ENCODE measurements around the gene SBF2.

SBF2 gene

DNA sequence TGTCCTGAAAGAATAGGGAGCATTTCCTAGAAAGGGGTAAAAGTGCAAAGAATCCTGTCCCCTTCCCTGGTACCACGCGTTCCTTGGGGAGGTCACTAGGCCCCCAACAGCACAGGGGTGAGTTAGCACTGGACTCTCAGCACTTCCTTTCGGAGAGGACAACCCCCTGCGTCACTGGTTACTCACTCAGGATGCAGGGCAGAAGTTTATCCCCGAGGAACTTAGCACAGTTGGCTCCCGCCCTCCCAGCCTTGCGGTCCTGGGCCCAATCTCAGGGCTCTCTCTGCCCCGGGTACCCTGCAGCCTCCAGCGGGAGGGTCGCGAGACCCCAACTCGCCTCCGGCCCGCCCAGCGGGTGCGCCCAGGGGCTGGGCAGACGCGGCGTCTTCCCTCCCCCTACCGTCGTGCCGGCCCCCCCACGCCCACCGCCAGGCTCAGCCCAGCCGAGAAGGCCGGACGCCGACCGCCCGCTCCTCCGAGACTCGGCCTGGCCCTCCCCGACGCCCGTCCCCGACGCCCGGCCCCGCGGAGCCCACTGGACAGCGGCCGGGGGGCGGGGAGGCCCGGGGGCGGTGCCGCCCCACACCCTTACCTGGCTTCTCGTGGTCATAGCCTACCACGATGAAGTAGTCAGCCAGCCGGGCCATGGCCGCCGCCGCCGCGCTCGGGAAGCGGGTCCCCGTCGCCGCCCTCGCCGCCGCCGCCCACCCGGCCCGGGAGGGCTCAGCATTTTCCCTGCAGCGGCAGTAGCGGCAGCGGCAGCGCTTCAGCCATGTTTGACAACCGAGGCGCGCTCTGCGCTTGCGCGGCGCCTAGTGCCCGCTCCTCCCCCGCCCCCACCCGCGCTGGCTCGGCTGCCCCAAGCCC is at the start of gene SBF2:
SBF2 (minus strand) TSS at position 797 of the 867 bp plus-strand sequence; CDS start at position 647, 150 bp downstream.
- no peaks in the 10 kb centered on the region for H4K20me1 ChIP-seq (ENCODE audit: low read depth, low read length)
- H2AFZ ChIP-seq (ENCODE audit: low read depth, low read length, severe bottlenecking), result peak within 1 kb of the TSS; percentile 99
- no peaks in the 10 kb centered on the region for H3K9me3 ChIP-seq (ENCODE audit: insufficient read depth, low read length)
- no peaks in the 10 kb centered on the region for H3K9me2 ChIP-seq (replicated peaks; ENCODE audit: insufficient read depth, low read length)
- H3K36me3 ChIP-seq (ENCODE audit: low read length), result no peaks in the 10 kb centered on the region
- H3F3A ChIP-seq (ENCODE audit: insufficient read depth), result peaks cover 5% of the 10 kb centered on the region; the same call in 1 of the 2 replicates
- H3K27ac ChIP-seq (ENCODE audit: low read depth, low read length), result no peak within 1 kb of the TSS
- peak within 1 kb of the TSS; percentile 65 for H3K9ac ChIP-seq (ENCODE audit: low read length)
- no peaks in the 10 kb centered on the region for H3K27me3 ChIP-seq (ENCODE audit: low read length)
- peak within 1 kb of the TSS; percentile 71 for H3K4me2 ChIP-seq (ENCODE audit: low read depth, low read length, poor library complexity, severe bottlenecking)
- no peaks in the 10 kb centered on the region for H3K79me2 ChIP-seq (ENCODE audit: insufficient read depth, low read length)
- H3K4me3 ChIP-seq (ENCODE audit: insufficient read depth, low read length, poor library complexity, severe bottlenecking), result peak within 1 kb of the TSS; percentile 72
- no peak for TF ChIP-seq CTCF (IDR thresholded peaks at IDR 0.05; ENCODE audit: insufficient read depth, low read length, poor library complexity, severe bottlenecking)
- 0 out of 2 replicates have a peak, but pooled peaks have one; percentile 71 for TF ChIP-seq EZH2phosphoT487 (conservative IDR thresholded peaks at IDR 0.05; ENCODE audit: low read length)

DNA sequence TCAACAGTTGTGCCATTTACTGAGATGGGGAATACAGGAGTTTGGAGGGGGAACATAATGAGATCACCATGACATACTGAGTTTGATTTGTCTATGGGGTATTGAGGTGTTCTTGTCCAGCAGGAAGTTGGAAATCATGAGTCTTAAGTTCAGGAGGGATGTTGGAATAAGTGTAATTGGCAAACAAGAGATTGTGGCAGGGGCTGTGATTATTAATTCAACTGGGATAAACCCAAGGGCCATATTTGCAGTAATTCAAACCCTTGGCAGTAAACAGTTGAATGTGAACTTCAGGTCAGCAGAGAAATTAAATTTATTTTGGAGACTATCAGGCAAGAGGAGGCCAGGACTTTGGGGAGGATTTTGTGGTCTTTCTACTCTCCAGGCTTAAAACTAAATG is 44.3 kb upstream of the SBF2 start:
- TF ChIP-seq EZH2phosphoT487 (conservative IDR thresholded peaks at IDR 0.05; ENCODE audit: low read length), result no peak
- TF ChIP-seq CTCF (IDR thresholded peaks at IDR 0.05; ENCODE audit: insufficient read depth, low read length, poor library complexity, severe bottlenecking), result no peak

DNA sequence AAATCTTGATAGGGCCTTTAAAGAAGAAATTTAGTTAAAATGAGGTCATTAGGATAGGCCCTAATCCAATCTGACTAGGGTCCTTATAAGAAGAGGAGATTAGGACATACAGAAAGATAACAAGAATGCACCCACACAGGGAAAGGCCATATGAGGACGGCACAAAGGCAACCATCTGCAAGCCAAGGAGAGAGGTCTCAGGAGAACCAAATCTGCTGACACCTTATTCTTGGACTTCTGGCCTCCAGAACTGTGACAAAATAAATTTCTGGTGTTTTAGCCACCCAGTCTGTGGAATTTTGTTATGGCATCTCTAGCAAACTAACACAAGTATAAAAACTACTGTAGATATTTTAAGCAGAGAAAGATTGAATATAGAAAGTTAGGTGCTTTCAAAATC is 39.5 kb upstream of the SBF2 start:
- Histone ChIP-seq H3K27me3 (ENCODE audit: low read length) (no peaks in the 10 kb centered on the region), H3K27ac (ENCODE audit: low read depth, low read length) (no peak overlapping the region), H3K36me3 (ENCODE audit: low read length) (no peaks in the 10 kb centered on the region), H3K9ac (ENCODE audit: low read length) (no peak overlapping the region), H2AFZ (ENCODE audit: low read depth, low read length, severe bottlenecking) (no peak overlapping the region), H3K9me3 (ENCODE audit: insufficient read depth, low read length) (no peaks in the 10 kb centered on the region), H3F3A (ENCODE audit: insufficient read depth) (no peaks in the 10 kb centered on the region), H3K4me3 (ENCODE audit: insufficient read depth, low read length, poor library complexity, severe bottlenecking) (no peak overlapping the region), H3K79me2 (ENCODE audit: insufficient read depth, low read length) (no peaks in the 10 kb centered on the region), H3K4me2 (ENCODE audit: low read depth, low read length, poor library complexity, severe bottlenecking) (no peak overlapping the region), H4K20me1 (ENCODE audit: low read depth, low read length) (no peaks in the 10 kb centered on the region), H3K9me2 (replicated peaks; ENCODE audit: insufficient read depth, low read length) (no peaks in the 10 kb centered on the region)
- no peak for TF ChIP-seq EZH2phosphoT487 (conservative IDR thresholded peaks at IDR 0.05; ENCODE audit: low read length)
- no peak for TF ChIP-seq CTCF (IDR thresholded peaks at IDR 0.05; ENCODE audit: insufficient read depth, low read length, poor library complexity, severe bottlenecking)

More for the DNA sequence above, 44.3 kb upstream of the SBF2 start:
- Histone ChIP-seq H3K36me3 (ENCODE audit: low read length) (no peaks in the 10 kb centered on the region), H3K4me2 (ENCODE audit: low read depth, low read length, poor library complexity, severe bottlenecking) (no peak overlapping the region), H3K9me3 (ENCODE audit: insufficient read depth, low read length) (no peaks in the 10 kb centered on the region), H3K79me2 (ENCODE audit: insufficient read depth, low read length) (no peaks in the 10 kb centered on the region), H3K9me2 (replicated peaks; ENCODE audit: insufficient read depth, low read length) (no peaks in the 10 kb centered on the region), H4K20me1 (ENCODE audit: low read depth, low read length) (no peaks in the 10 kb centered on the region), H3K27me3 (ENCODE audit: low read length) (no peaks in the 10 kb centered on the region), H3K27ac (ENCODE audit: low read depth, low read length) (no peak overlapping the region), H3K9ac (ENCODE audit: low read length) (no peak overlapping the region), H2AFZ (ENCODE audit: low read depth, low read length, severe bottlenecking) (no peak overlapping the region), H3F3A (ENCODE audit: insufficient read depth) (no peaks in the 10 kb centered on the region), H3K4me3 (ENCODE audit: insufficient read depth, low read length, poor library complexity, severe bottlenecking) (no peak overlapping the region)

Data from SU-DHL-6 (cell line).